ENCODE measurements around the gene INPP4A. TPM values are rescaled to one million over a fixed set of nuclear protein-coding genes. Genes with fewer than 3 reads are reported as not detected.

Gene INPP4A
- total and polyA plus RNA-seq, 10 of the 15 experiments (the other 5 are each of a cell fraction or from before 2014, with no cell fraction given) = 4.7 to 62.3 (median 36.9) TPM

- FAIRE-seq (no peak), ATAC-seq (no peak), DNase-seq (ENCODE audit: low read depth, low spot score) (no peak)
- Histone ChIP-seq H3K9ac (ENCODE audit: control insufficient read depth, insufficient read depth, low read length) (no peak overlapping the region), H3K4me1 (ENCODE audit: control insufficient read depth, insufficient read depth, low read length) (peaks cover 16% of the 10 kb centered on the region), H3K9me3 (replicated peaks; ENCODE audit: control insufficient read depth, insufficient read depth, low read length) (no peaks in the 10 kb centered on the region), H4K20me1 (ENCODE audit: control insufficient read depth, insufficient read depth) (no peaks in the 10 kb centered on the region), H3K27me3 (replicated peaks in 1 of 2; ENCODE audit: control insufficient read depth in 2 of 2, insufficient read depth in 2 of 2, low read length in 1 of 2) (no peaks in the 10 kb centered on the region), H3K4me3 (no peak overlapping the region), H2AFZ (ENCODE audit: control insufficient read depth, low read depth, low read length) (no peak overlapping the region), H3K4me2 (ENCODE audit: control insufficient read depth, insufficient read depth) (no peak overlapping the region), H3K79me2 (ENCODE audit: control insufficient read depth, insufficient read depth, low read length) (no peaks in the 10 kb centered on the region), H3K27ac (ENCODE audit: control insufficient read depth, insufficient read depth) (no peak overlapping the region), H3K36me3 (ENCODE audit: control insufficient read depth in 2 of 2, insufficient read depth in 2 of 2, low read length in 1 of 2) (peaks cover 21 to 48% of the 10 kb centered on the region in 2 experiments)
- ChIA-PET CTCF (interaction anchor here (5.2 kb wide), 1 partner anchor 8 kb away, joined by 24 read pairs; no protein-coding TSS in a partner anchor), RAD21 (ENCODE audit: unreplicated experiment) (no interaction called here), POLR2A (interaction anchor here (0.7 to 1.1 kb wide), 2 partner anchors 10 to 13 kb away, joined by 3 read pairs; no protein-coding TSS in a partner anchor), SMC1A (ENCODE audit: uncharacterized antibody, unreplicated experiment) (interaction anchor here (0.9 kb wide), 1 partner anchor 114 kb away, joined by 3 read pairs; no protein-coding TSS in a partner anchor)
- intact Hi-C loops (cut with micrococcal nuclease; ENCODE audit: unreplicated experiment) (no loop called here), in situ Hi-C loops (cut with MboI) (no loop called here)
- BruUV-seq (replicated peaks) = no TSS peak
- WGBS (ENCODE audit: insufficient coverage, insufficient replicate concordance, low lambda C conversion rate, missing lambda C conversion rate) = 52% methylated on average over 9 of the region's 9 CpGs
- no peak for TF ChIP-seq E2F4 (IDR thresholded peaks at IDR 0.05; ENCODE audit: low read depth, low read length)
- no peak for TF ChIP-seq EZH2 (IDR thresholded peaks at IDR 0.05; ENCODE audit: borderline replicate concordance, control insufficient read depth, low read depth, low read length)
- no peak for TF ChIP-seq NFYA (IDR thresholded peaks at IDR 0.05; ENCODE audit: borderline replicate concordance, low read depth, low read length)
- TF ChIP-seq PRDM15 (CRISPR knock-in tag; IDR thresholded peaks at IDR 0.05) = no peak
- TF ChIP-seq ASH2L (IDR thresholded peaks at IDR 0.05; ENCODE audit: borderline replicate concordance, low read depth) = no peak
- TF ChIP-seq RAD51 (IDR thresholded peaks at IDR 0.05) = no peak
- TF ChIP-seq ZNF592 (IDR thresholded peaks at IDR 0.05) = no peak
- no peak for TF ChIP-seq IKZF1 (conservative IDR thresholded peaks at IDR 0.05)
- TF ChIP-seq SMAD5 (IDR thresholded peaks at IDR 0.05; ENCODE audit: low read depth) = no peak
- no peak for TF ChIP-seq RELA (IDR thresholded peaks at IDR 0.05; ENCODE audit: borderline replicate concordance, partially characterized antibody)
- TF ChIP-seq REST (IDR thresholded peaks at IDR 0.05; ENCODE audit: low read depth, low read length) = no peak
Observed at GRCh38 chr2:98560256-98560771, 115.7 kb downstream of the INPP4A start.

Data from GM12878 (cell line).